ENCODE results near the gene TMEM119. TPM values are rescaled to one million over a fixed set of nuclear protein-coding genes. Genes with fewer than 3 reads are reported as not detected.

TMEM119 gene
- total and polyA plus RNA-seq, 2 of the 13 experiments (the other 11 are each of a cell fraction or from before 2014, with no cell fraction given) = not detected

- TF ChIP-seq ZNF225 (CRISPR knock-in tag; IDR thresholded peaks at IDR 0.05) = no peak
- 0 out of 2 replicates have a peak, but pooled peaks have one; percentile 20 for TF ChIP-seq REPIN1 (CRISPR knock-in tag; IDR thresholded peaks at IDR 0.05; ENCODE audit: borderline replicate concordance, low read depth)
- no peak for TF ChIP-seq ZNF3 (CRISPR knock-in tag; IDR thresholded peaks at IDR 0.05)
- peak; percentile 22; the same call in 1 of the 2 replicates for TF ChIP-seq MYC (CRISPR knock-in tag; IDR thresholded peaks at IDR 0.05; ENCODE audit: borderline replicate concordance)
- TF ChIP-seq NR1H2 (CRISPR knock-in tag; IDR thresholded peaks at IDR 0.05; ENCODE audit: borderline replicate concordance, low read depth) = no peak; the same call in 1 of the 2 replicates
- TF ChIP-seq, protein P1, sequence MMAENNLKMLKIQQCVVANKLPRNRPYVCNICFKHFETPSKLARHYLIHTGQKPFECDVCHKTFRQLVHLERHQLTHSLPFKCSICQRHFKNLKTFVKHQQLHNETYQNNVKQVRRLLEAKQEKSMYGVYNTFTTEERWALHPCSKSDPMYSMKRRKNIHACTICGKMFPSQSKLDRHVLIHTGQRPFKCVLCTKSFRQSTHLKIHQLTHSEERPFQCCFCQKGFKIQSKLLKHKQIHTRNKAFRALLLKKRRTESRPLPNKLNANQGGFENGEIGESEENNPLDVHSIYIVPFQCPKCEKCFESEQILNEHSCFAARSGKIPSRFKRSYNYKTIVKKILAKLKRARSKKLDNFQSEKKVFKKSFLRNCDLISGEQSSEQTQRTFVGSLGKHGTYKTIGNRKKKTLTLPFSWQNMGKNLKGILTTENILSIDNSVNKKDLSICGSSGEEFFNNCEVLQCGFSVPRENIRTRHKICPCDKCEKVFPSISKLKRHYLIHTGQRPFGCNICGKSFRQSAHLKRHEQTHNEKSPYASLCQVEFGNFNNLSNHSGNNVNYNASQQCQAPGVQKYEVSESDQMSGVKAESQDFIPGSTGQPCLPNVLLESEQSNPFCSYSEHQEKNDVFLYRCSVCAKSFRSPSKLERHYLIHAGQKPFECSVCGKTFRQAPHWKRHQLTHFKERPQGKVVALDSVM (CRISPR knock-in tag; IDR thresholded peaks at IDR 0.05) = 0 out of 2 replicates have a peak, but pooled peaks have one; percentile 12
- no peak for TF ChIP-seq CBFB (CRISPR knock-in tag; IDR thresholded peaks at IDR 0.05)
- TF ChIP-seq ZNF605 (CRISPR knock-in tag; IDR thresholded peaks at IDR 0.05) = no peak
- TF ChIP-seq ZBTB25 (CRISPR knock-in tag; IDR thresholded peaks at IDR 0.05) = peak; percentile 68; the same call in 1 of the 2 replicates
- TF ChIP-seq ZNF790 (CRISPR knock-in tag; IDR thresholded peaks at IDR 0.05; ENCODE audit: borderline replicate concordance) = no peak
- no peak for TF ChIP-seq GATA4 (IDR thresholded peaks at IDR 0.05; ENCODE audit: borderline replicate concordance, low read depth)
- no peak for TF ChIP-seq ZNF607 (CRISPR knock-in tag; IDR thresholded peaks at IDR 0.05; ENCODE audit: borderline replicate concordance)
- 0 out of 2 replicates have a peak, but pooled peaks have one; percentile 39 for TF ChIP-seq ZFP82 (CRISPR knock-in tag; IDR thresholded peaks at IDR 0.05; ENCODE audit: borderline replicate concordance)
- TF ChIP-seq ZZZ3 (CRISPR knock-in tag; IDR thresholded peaks at IDR 0.05; ENCODE audit: borderline replicate concordance) = 0 out of 2 replicates have a peak, but pooled peaks have one; percentile 33
- TF ChIP-seq RFXAP (CRISPR knock-in tag; IDR thresholded peaks at IDR 0.05; ENCODE audit: borderline replicate concordance) = peak; percentile 37; the same call in 1 of the 2 replicates
- TF ChIP-seq GATAD1 (CRISPR knock-in tag; IDR thresholded peaks at IDR 0.05) = peak; percentile 94
- no peak for TF ChIP-seq CCDC6 (CRISPR knock-in tag; IDR thresholded peaks at IDR 0.05)
- no peak for TF ChIP-seq ZNF124 (CRISPR knock-in tag; IDR thresholded peaks at IDR 0.05)
- peak; percentile 95 for TF ChIP-seq CREM (IDR thresholded peaks at IDR 0.05)
- no peak for TF ChIP-seq CREM (CRISPR knock-in tag; IDR thresholded peaks at IDR 0.05)
- TF ChIP-seq KLF13 (CRISPR knock-in tag; IDR thresholded peaks at IDR 0.05) = no peak
- no peak for TF ChIP-seq RAD21 (CRISPR knock-in tag; IDR thresholded peaks at IDR 0.05)
- TF ChIP-seq NFRKB (IDR thresholded peaks at IDR 0.05) = peak; percentile 86
- TF ChIP-seq ZNF737 (CRISPR knock-in tag; IDR thresholded peaks at IDR 0.05; ENCODE audit: borderline replicate concordance) = 0 out of 2 replicates have a peak, but pooled peaks have one; percentile 32
- no peak for TF ChIP-seq ZNF546 (CRISPR knock-in tag; conservative IDR thresholded peaks at IDR 0.05)
- TF ChIP-seq, protein P2, sequence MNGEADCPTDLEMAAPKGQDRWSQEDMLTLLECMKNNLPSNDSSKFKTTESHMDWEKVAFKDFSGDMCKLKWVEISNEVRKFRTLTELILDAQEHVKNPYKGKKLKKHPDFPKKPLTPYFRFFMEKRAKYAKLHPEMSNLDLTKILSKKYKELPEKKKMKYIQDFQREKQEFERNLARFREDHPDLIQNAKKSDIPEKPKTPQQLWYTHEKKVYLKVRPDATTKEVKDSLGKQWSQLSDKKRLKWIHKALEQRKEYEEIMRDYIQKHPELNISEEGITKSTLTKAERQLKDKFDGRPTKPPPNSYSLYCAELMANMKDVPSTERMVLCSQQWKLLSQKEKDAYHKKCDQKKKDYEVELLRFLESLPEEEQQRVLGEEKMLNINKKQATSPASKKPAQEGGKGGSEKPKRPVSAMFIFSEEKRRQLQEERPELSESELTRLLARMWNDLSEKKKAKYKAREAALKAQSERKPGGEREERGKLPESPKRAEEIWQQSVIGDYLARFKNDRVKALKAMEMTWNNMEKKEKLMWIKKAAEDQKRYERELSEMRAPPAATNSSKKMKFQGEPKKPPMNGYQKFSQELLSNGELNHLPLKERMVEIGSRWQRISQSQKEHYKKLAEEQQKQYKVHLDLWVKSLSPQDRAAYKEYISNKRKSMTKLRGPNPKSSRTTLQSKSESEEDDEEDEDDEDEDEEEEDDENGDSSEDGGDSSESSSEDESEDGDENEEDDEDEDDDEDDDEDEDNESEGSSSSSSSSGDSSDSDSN (CRISPR knock-in tag; IDR thresholded peaks at IDR 0.05) = peak; percentile 63
Measured at GRCh38 chr12:108560752-108561719, 36.8 kb downstream of the TMEM119 start, which contains the start of gene SART3 (continued).
